Uterus (tissue), 2 donors: ENCODE results near the gene CATSPER1.

Experiments
- POLR2A ChIP-seq, 2 donors: fragments of 450-650 bp; IDR thresholded peaks; one replicate each; pipeline ENCODE4 v1.6.1; 2016; ENCODE audit warnings: antibody characterized with exemption in 2 of 2, mild to moderate bottlenecking in 1 of 2, moderate library complexity in 1 of 2
- TF ChIP-seq, protein P1 (sequence below), 4 experiments: fragments of 200-600 bp in 2 of 4; fragments of 450-650 bp in 2 of 4; sonication (generic) in 2 of 4; IDR thresholded peaks; one replicate each; pipeline ENCODE4 v1.5.1; 2016 to 2019; ENCODE audit warnings: antibody characterized with exemption in 4 of 4, mild to moderate bottlenecking in 2 of 4, moderate library complexity in 1 of 4

DNA sequence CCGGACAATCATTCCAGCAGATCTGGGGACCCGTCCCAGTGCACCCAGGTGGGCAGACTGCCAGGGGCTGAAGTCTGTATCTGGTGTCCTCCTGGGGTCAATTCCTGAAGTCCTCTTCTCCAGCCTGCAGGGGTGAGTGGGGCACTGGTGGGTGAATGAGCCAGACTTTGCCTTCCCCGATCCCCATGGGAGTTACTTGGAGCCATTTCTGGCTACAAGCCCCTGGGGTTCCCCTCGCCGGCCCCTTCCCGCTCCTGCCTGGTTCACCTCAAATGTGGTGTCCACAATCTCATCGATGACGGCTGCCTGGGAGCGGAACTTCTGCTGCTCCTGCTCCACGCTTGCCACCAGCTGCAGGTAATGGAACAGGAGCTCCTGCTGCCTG lies 9.5 kb downstream of the CATSPER1 start:
- TF ChIP-seq, protein P1, sequence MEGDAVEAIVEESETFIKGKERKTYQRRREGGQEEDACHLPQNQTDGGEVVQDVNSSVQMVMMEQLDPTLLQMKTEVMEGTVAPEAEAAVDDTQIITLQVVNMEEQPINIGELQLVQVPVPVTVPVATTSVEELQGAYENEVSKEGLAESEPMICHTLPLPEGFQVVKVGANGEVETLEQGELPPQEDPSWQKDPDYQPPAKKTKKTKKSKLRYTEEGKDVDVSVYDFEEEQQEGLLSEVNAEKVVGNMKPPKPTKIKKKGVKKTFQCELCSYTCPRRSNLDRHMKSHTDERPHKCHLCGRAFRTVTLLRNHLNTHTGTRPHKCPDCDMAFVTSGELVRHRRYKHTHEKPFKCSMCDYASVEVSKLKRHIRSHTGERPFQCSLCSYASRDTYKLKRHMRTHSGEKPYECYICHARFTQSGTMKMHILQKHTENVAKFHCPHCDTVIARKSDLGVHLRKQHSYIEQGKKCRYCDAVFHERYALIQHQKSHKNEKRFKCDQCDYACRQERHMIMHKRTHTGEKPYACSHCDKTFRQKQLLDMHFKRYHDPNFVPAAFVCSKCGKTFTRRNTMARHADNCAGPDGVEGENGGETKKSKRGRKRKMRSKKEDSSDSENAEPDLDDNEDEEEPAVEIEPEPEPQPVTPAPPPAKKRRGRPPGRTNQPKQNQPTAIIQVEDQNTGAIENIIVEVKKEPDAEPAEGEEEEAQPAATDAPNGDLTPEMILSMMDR (IDR thresholded peaks at IDR 0.05): no peak
- TF ChIP-seq POLR2A (IDR thresholded peaks at IDR 0.05): no peak
